Common myeloid progenitor, CD34-positive (primary cell): ENCODE data around the gene MAP4K4.
A peak's percentile ranks its signal among the peaks of the same experiment; 100 is the strongest.

ENCODE experiments used
- CTCF ChIA-PET: fragments of 350-600 bp; sonication (Branson Sonifier 250); formaldehyde crosslinking; loops from one replicate; lab custom pipeline; 2021; ENCODE audit warnings: antibody characterized with exemption; lab: Charles Lee
- POLR2A ChIA-PET: fragments of 350-600 bp; sonication (Branson Sonifier 250); formaldehyde crosslinking; loops from one replicate; lab custom pipeline; 2021; ENCODE audit warnings: antibody characterized with exemption; lab: Charles Lee
- DNase-seq, 3 donors: peaks; one replicate each; pipeline versions ENCODE4 v3.0.0 to v3.0.0-alpha.2; 2013
- H3K27ac ChIP-seq, 2 experiments: 1 replicate in 1 of 2; 2 replicates in 1 of 2; pipeline ENCODE4 v1.7.0; 2013; ENCODE audit warnings: inconsistent platforms in 2 of 2, low read length in 2 of 2, mild to moderate bottlenecking in 2 of 2, low read depth in 1 of 2, moderate library complexity in 1 of 2; ENCODE audit not compliant: severe bottlenecking in 2 of 2, insufficient read depth in 1 of 2, poor library complexity in 1 of 2
- H3K27me3 ChIP-seq, 5 experiments: replicated peaks in 2 of 5; 1 replicate in 3 of 5; 2 replicates in 2 of 5; pipeline versions ENCODE4 v1.6.1 to v1.7.0; 2013; ENCODE audit warnings: low read length in 4 of 5, mild to moderate bottlenecking in 2 of 5, moderate library complexity in 2 of 5, inconsistent platforms in 1 of 5; ENCODE audit not compliant: insufficient read depth in 5 of 5, control insufficient read depth in 4 of 5
- H3K36me3 ChIP-seq, 4 experiments: 1 replicate in 2 of 4; 2 replicates in 2 of 4; pipeline versions ENCODE4 v1.6.1 to v1.7.0; 2013; ENCODE audit warnings: low read length in 3 of 4, control low read depth in 1 of 4, mild to moderate bottlenecking in 1 of 4; ENCODE audit not compliant: control insufficient read depth in 4 of 4, insufficient read depth in 4 of 4
- H3K4me1 ChIP-seq, 4 experiments: 1 replicate in 3 of 4; 2 replicates in 1 of 4; pipeline versions ENCODE4 v1.6.1 to v1.7.1; 2013; ENCODE audit warnings: low read length in 3 of 4, mild to moderate bottlenecking in 3 of 4, control low read depth in 1 of 4, inconsistent platforms in 1 of 4, moderate library complexity in 1 of 4; ENCODE audit not compliant: control insufficient read depth in 4 of 4, insufficient read depth in 4 of 4; ENCODE audit errors: control extremely low read depth in 1 of 4
- H3K4me3 ChIP-seq, 7 experiments: 1 replicate in 4 of 7; 2 replicates in 3 of 7; pipeline versions ENCODE4 v1.5.1 to v1.7.0; 2013; ENCODE audit warnings: mild to moderate bottlenecking in 7 of 7, low read length in 6 of 7, moderate library complexity in 6 of 7, inconsistent platforms in 2 of 7, low read depth in 2 of 7, control low read depth in 1 of 7; ENCODE audit not compliant: insufficient read depth in 4 of 7, control insufficient read depth in 1 of 7; ENCODE audit errors: extremely low read depth in 1 of 7
- H3K9me3 ChIP-seq, 5 experiments: 1 replicate in 4 of 5; 2 replicates in 1 of 5; pipeline versions ENCODE4 v1.6.1 to v1.7.1; 2013; ENCODE audit warnings: low read length in 4 of 5, mild to moderate bottlenecking in 2 of 5, inconsistent platforms in 1 of 5, low read depth in 1 of 5, moderate library complexity in 1 of 5; ENCODE audit not compliant: control insufficient read depth in 4 of 5, insufficient read depth in 2 of 5; ENCODE audit errors: control extremely low read depth in 1 of 5
- WGBS: methylation state at CpG from one replicate; pipeline ENCODE4 v1.1.5; 2013; ENCODE audit not compliant: insufficient coverage; 5-methylcytosine and 5-hydroxymethylcytosine counted together

Gene MAP4K4

DNA sequence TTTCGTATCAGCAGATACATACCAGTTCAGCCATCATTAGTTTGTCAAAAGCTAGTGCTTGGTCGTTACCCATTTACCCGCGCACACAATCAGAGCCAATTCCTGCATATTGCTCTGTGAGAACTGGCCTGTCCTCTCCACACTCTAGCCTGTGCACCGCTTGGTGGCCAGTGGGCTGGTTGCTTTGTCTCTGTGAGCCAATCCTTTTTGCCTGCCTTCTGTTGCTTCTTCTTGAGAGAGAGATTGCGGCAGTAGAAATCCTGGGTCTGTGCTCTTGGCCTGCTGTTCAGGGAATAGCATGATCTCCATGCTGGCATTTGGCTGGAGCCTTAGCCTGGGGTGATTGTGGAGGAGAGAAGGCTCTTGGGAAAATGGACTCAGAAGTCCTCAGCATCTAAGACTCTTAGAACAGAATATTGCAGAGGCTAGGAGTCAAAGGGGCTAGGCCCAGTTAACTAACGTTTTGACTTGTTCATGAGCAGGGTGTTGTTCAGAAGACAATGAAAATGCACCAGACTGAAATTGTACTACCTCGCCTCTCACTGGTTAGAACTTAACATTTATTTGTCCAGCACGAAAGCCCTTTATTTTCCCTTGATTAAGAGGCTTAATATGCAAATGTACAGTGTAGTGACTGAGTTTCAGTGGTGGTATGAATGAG, 37.1 kb downstream of the MAP4K4 start:
- 95% methylated on average over 8 of the region's 9 CpGs for WGBS

GRCh38 chr2:101735166-101735533, 37.6 kb downstream of the MAP4K4 start:
- Histone ChIP-seq H3K4me1 (peaks cover 2 to 30% (median 7%) of the 10 kb centered on the region in 4 experiments), H3K27ac (no peak overlapping the region), H3K9me3 (no peaks in the 10 kb centered on the region), H3K27me3 (no peaks in the 10 kb centered on the region), H3K4me3 (no peak overlapping the region), H3K36me3 (no peaks in the 10 kb centered on the region)
- DNase-seq: no peak
- CTCF ChIA-PET: interaction anchor here (1.6 kb wide), 1 partner anchor 15 kb away, joined by 5 read pairs; no protein-coding TSS in a partner anchor
- POLR2A ChIA-PET: no interaction called here

More for the DNA sequence above, 37.1 kb downstream of the MAP4K4 start:
- POLR2A ChIA-PET: no interaction called here
- Histone ChIP-seq H3K4me1 (peaks cover 2 to 30% (median 7%) of the 10 kb centered on the region in 4 experiments), H3K27ac (no peak overlapping the region), H3K4me3 (no peak overlapping the region), H3K9me3 (no peaks in the 10 kb centered on the region), H3K36me3 (no peaks in the 10 kb centered on the region), H3K27me3 (no peaks in the 10 kb centered on the region)
- DNase-seq: no peak
- CTCF ChIA-PET: interaction anchor here (0.8 to 1.2 kb wide), 2 partner anchors 11 to 18 kb away, joined by 3 to 5 read pairs; no protein-coding TSS in a partner anchor

DNA sequence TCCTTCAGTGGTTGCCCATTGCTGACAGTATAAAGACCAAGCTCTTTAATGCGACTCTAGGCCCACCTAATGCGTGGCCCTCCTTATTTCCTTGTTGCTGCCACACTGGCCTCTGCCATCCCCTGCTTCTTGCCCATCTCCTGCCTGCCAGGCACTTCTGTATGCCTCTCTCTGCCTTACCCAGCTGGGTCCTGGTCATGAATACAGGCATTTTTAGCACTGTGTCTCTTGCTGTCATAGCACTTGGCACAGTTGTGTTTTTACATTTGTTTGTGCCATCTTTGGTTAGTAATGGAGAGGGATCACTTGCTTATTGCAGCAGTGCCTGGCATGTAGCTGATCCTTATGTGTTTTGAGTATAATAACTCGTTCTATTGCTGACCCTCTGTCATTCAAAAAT, 38.7 kb downstream of the MAP4K4 start:
- Histone ChIP-seq H3K4me3 (no peak overlapping the region), H3K4me1 (peaks cover 10 to 39% (median 12%) of the 10 kb centered on the region in 4 experiments), H3K27me3 (no peaks in the 10 kb centered on the region), H3K27ac (no peak overlapping the region), H3K9me3 (no peaks in the 10 kb centered on the region), H3K36me3 (no peaks in the 10 kb centered on the region)
- DNase-seq: no peak
- ChIA-PET POLR2A (interaction anchor here (0.6 kb wide), 1 partner anchor 70 kb away, joined by 4 read pairs; no protein-coding TSS in a partner anchor), CTCF (interaction anchor here (1.2 to 1.6 kb wide), 4 partner anchors 10 to 95 kb away, joined by 3 to 5 read pairs (median 4); no protein-coding TSS in a partner anchor)
- WGBS: 93% methylated on average over 2 of the region's 3 CpGs

GRCh38 chr2:101736861-101737291, 39.4 kb downstream of the MAP4K4 start:
- Histone ChIP-seq H3K4me1 (peaks cover 11 to 46% (median 16%) of the 10 kb centered on the region in 4 experiments), H3K4me3 (no peak overlapping the region), H3K36me3 (no peaks in the 10 kb centered on the region), H3K9me3 (no peaks in the 10 kb centered on the region), H3K27ac (no peak overlapping the region), H3K27me3 (no peaks in the 10 kb centered on the region)
- POLR2A ChIA-PET: interaction anchor here (0.6 kb wide), 1 partner anchor 70 kb away, joined by 4 read pairs; no protein-coding TSS in a partner anchor
- CTCF ChIA-PET: interaction anchor here (1.2 to 1.6 kb wide), 4 partner anchors 9 to 94 kb away, joined by 3 to 5 read pairs (median 4); no protein-coding TSS in a partner anchor
- DNase-seq: peak in 2 of 3 donors; percentile 39 to 49
- no CpG with 5 or more reads among the region's 1 CpG for whole genome bisulfite sequencing

- Histone ChIP-seq H3K27ac (no peak overlapping the region), H3K9me3 (no peaks in the 10 kb centered on the region), H3K27me3 (no peaks in the 10 kb centered on the region), H3K36me3 (no peaks in the 10 kb centered on the region), H3K4me3 (no peak overlapping the region), H3K4me1 (peaks cover 17 to 54% (median 22%) of the 10 kb centered on the region in 4 experiments)
- CTCF ChIA-PET: interaction anchor here (1.5 kb wide), 1 partner anchor 8 kb away, joined by 5 read pairs; no protein-coding TSS in a partner anchor
- no peak for DNase-seq
- WGBS: 95% methylated on average over 2 of the region's 3 CpGs
- POLR2A ChIA-PET: no interaction called here
Observed at GRCh38 chr2:101737478-101738255, 40.2 kb downstream of the MAP4K4 start.

- WGBS: 100% methylated on average over 2 of the region's 2 CpGs
- H3K9me3 ChIP-seq: no peaks in the 10 kb centered on the region
- no peak for DNase-seq
- H3K4me1 ChIP-seq: peaks cover 17 to 53% (median 25%) of the 10 kb centered on the region in 4 experiments
- CTCF ChIA-PET: interaction anchor here (0.7 kb wide), 1 partner anchor 12 kb away, joined by 3 read pairs; no protein-coding TSS in a partner anchor
- H3K27ac ChIP-seq: no peak overlapping the region
- POLR2A ChIA-PET: no interaction called here
- H3K36me3 ChIP-seq: no peaks in the 10 kb centered on the region
- no peak overlapping the region for H3K4me3 ChIP-seq
- no peaks in the 10 kb centered on the region for H3K27me3 ChIP-seq
Observed at GRCh38 chr2:101738649-101739048, 41.1 kb downstream of the MAP4K4 start.
